Spleen (tissue), 11 donors: ENCODE data around the gene FAM174B. TPM values are rescaled to one million over a fixed set of nuclear protein-coding genes. Genes with fewer than 3 reads are reported as not detected.

Experiments
- DNase-seq: peaks from one replicate; pipeline ENCODE4 v3.0.0-alpha.2; 2020
- H3K27ac ChIP-seq, 8 donors: fragments of 200-600 bp; sonication (generic) in 7 of 8; 1 replicate in 4 of 8; 2 replicates in 4 of 8; pipeline versions ENCODE4 v1.5.0 to v1.8.0; 2016 to 2021; ENCODE audit warnings: inconsistent platforms in 4 of 8, mild to moderate bottlenecking in 4 of 8, moderate library complexity in 1 of 8
- H3K27me3 ChIP-seq, 7 donors: fragments of 200-600 bp; sonication (generic) in 6 of 7; replicated peaks in 1 of 7; 1 replicate in 4 of 7; 2 replicates in 3 of 7; pipeline versions ENCODE4 v1.5.0 to v1.8.0; 2016 to 2021; ENCODE audit warnings: inconsistent platforms in 3 of 7, mild to moderate bottlenecking in 1 of 7
- H3K36me3 ChIP-seq, 6 donors: fragments of 200-600 bp; sonication (generic) in 5 of 6; 1 replicate in 4 of 6; 2 replicates in 2 of 6; pipeline versions ENCODE4 v1.5.0 to v1.8.0; 2016 to 2021; ENCODE audit warnings: inconsistent platforms in 2 of 6
- H3K4me1 ChIP-seq, 6 donors: fragments of 200-600 bp; sonication (generic) in 5 of 6; 1 replicate in 3 of 6; 2 replicates in 3 of 6; pipeline versions ENCODE4 v1.5.0 to v1.8.0; 2016 to 2021; ENCODE audit warnings: inconsistent platforms in 3 of 6
- H3K4me3 ChIP-seq, 8 donors: fragments of 200-600 bp; sonication (generic) in 7 of 8; 1 replicate in 4 of 8; 2 replicates in 4 of 8; pipeline versions ENCODE4 v1.5.0 to v1.8.0; 2016 to 2021; ENCODE audit warnings: inconsistent platforms in 4 of 8, mild to moderate bottlenecking in 4 of 8, moderate library complexity in 2 of 8
- H3K9me3 ChIP-seq, 8 donors: fragments of 200-600 bp; sonication (generic) in 7 of 8; 1 replicate in 4 of 8; 2 replicates in 4 of 8; pipeline versions ENCODE4 v1.5.0 to v1.8.0; 2016 to 2021; ENCODE audit warnings: inconsistent platforms in 4 of 8
- POLR2A ChIP-seq, 3 donors: fragments of 450-650 bp; IDR thresholded peaks; one replicate each; pipeline ENCODE4 v1.5.1; 2017; ENCODE audit warnings: antibody characterized with exemption in 3 of 3, mild to moderate bottlenecking in 1 of 3
- POLR2AphosphoS5 ChIP-seq, 3 donors: sonication (generic); formaldehyde crosslinking; IDR thresholded peaks; one replicate each; pipeline ENCODE4 v1.5.1; 2017; ENCODE audit warnings: antibody characterized with exemption in 3 of 3
- WGBS, 5 donors: extraction: QIAGEN DNeasy Blood & Tissue Kit in 3 of 5; methylation state at CpG; one replicate each; pipeline versions ENCODE4 v1.1.5 to v1.1.7; 2013 to 2018; 5-methylcytosine and 5-hydroxymethylcytosine counted together
- intact Hi-C: fragments of 100-400 bp; cut with DNase I; formaldehyde crosslinking; loops from one replicate; pipeline ENCODE4 v1.15.0; 2023; ENCODE audit warnings: low total_unique reads
- polyA plus RNA-seq, 3 donors: library from polyadenylated mRNA; stranded (reverse); fragments of 200-250 nt; gene quantifications; one replicate each; pipeline ENCODE4 v1.2.1, GENCODE V29; 2013
- total RNA-seq, 7 donors: library from RNA; depleted of rRNA in 3 of 7; stranded (reverse); fragments of >200 nt in 3 of 7; fragmentation: NEBNext Ultra II Directional in 4 of 7; extraction: Animal tissue kit (Norgen Biotek cat#: 25700) in 4 of 7; gene quantifications; one replicate each; pipeline versions ENCODE4 v1.1.0 to v1.2.1, GENCODE V29; 2016 to 2021
- TF ChIP-seq, protein P1 (sequence below), 11 experiments: fragments of 200-600 bp in 7 of 11; fragments of 450-650 bp in 4 of 11; sonication (generic) in 4 of 11; IDR thresholded peaks in 8 of 11; conservative IDR thresholded peaks in 3 of 11; 1 replicate in 7 of 11; 2 replicates in 4 of 11; pipeline versions ENCODE4 v1.4.0 to v1.8.0; 2016 to 2021; ENCODE audit warnings: antibody characterized with exemption in 11 of 11, inconsistent platforms in 4 of 11, mild to moderate bottlenecking in 1 of 11
- donor health status: healthy with polysubstance abuse.
- donor health status: DM: no; HTN: no; CAD: no; lungs with moderate emphysema.
- donor health status: DM: no; HTN: no; CAD: no.
- donor health status: Bipolar disorder and iron deficiency.
- donor health status: healthy.
- donor health status: DM: no; HTN: no; CAD: no.
- donor health status: DM: yes; HTN: yes; CAD: no.

The FAM174B gene
- total and polyA plus RNA-seq, 10 donors, result 2.1 to 17.9 (median 8.8) TPM

DNA sequence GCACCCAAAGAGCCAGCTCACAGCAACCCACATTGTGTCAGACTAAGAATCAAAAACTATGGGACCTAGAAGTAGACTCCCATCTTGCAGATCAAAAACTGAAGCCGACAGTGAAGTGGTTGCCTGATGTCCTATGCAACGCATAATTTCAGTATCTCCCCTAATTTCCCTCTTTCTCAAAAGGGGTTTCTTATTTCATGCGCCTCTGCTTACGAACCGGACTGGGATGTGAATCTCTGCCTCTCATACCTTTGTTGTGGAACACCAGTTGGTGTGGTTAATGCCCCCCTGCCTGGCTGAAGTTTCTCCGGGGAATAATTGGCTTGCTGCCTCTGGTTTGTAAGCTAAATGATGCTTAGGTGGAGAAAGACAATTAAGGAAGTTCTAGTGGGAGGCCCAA is 514 bp upstream of the FAM174B start:
- peaks cover 0 to 68% (median 18%) of the 10 kb centered on the region in 7 donors for H3K27me3 ChIP-seq
- H3K4me1 ChIP-seq, result peaks cover 8 to 30% (median 17%) of the 10 kb centered on the region in 6 donors
- H3K36me3 ChIP-seq, result no peaks in the 10 kb centered on the region
- H3K9me3 ChIP-seq, result peaks cover 0 to 5% (median under 1%) of the 10 kb centered on the region in 8 donors
- DNase-seq, result no peak
- H3K27ac ChIP-seq, result no peak overlapping the region
- intact Hi-C loops, result no loop called here
- TF ChIP-seq POLR2A (IDR thresholded peaks at IDR 0.05) (no peak), POLR2AphosphoS5 (IDR thresholded peaks at IDR 0.05) (no peak)
- TF ChIP-seq, protein P1, sequence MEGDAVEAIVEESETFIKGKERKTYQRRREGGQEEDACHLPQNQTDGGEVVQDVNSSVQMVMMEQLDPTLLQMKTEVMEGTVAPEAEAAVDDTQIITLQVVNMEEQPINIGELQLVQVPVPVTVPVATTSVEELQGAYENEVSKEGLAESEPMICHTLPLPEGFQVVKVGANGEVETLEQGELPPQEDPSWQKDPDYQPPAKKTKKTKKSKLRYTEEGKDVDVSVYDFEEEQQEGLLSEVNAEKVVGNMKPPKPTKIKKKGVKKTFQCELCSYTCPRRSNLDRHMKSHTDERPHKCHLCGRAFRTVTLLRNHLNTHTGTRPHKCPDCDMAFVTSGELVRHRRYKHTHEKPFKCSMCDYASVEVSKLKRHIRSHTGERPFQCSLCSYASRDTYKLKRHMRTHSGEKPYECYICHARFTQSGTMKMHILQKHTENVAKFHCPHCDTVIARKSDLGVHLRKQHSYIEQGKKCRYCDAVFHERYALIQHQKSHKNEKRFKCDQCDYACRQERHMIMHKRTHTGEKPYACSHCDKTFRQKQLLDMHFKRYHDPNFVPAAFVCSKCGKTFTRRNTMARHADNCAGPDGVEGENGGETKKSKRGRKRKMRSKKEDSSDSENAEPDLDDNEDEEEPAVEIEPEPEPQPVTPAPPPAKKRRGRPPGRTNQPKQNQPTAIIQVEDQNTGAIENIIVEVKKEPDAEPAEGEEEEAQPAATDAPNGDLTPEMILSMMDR (IDR thresholded peaks at IDR 0.05 in 8 of 11, conservative IDR thresholded peaks at IDR 0.05 in 3 of 11), result no peak
- WGBS, 5 donors, result 82 to 90% (median 84%) methylated on average over 6 of the region's 6 CpGs
- H3K4me3 ChIP-seq, result peak overlapping the region in 5 of 8 donors; percentile 24 to 71 (median 46)

DNA sequence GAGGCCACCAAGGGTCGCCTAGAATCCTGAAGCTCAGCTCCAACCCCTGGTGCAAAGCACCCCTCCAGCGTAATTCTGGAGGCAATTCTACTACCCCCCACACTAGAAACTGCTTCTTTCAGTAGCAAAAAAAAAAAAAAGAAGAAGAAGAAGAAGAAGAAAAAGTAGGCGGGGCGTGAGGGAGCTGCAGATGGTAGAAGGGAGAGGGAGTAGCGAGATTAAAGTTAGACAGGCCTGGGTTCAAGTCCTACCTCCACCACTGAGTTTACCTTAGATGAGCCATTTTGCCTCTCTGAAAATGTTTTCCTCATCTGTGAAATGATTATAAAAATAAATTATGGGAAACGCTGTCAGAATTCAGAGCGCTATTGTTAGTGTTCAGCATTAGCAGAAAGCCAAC is 913 bp downstream of the FAM174B start:
- DNase-seq, result no peak
- intact Hi-C loops, result no loop called here
- WGBS, 5 donors, result 36 to 68% (median 44%) methylated on average over 7 of the region's 7 CpGs
- TF ChIP-seq POLR2A (IDR thresholded peaks at IDR 0.05) (no peak), POLR2AphosphoS5 (IDR thresholded peaks at IDR 0.05) (no peak)
- TF ChIP-seq, protein P1 (IDR thresholded peaks at IDR 0.05 in 8 of 11, conservative IDR thresholded peaks at IDR 0.05 in 3 of 11), result no peak
- no peaks in the 10 kb centered on the region for H3K36me3 ChIP-seq
- H3K9me3 ChIP-seq, result peaks cover 0 to 10% (median 1%) of the 10 kb centered on the region in 8 donors
- H3K4me1 ChIP-seq, result peaks cover 8 to 30% (median 17%) of the 10 kb centered on the region in 6 donors
- H3K4me3 ChIP-seq, result peak overlapping the region; percentile 24 to 71 (median 44)
- H3K27me3 ChIP-seq, result peaks cover 0 to 77% (median 18%) of the 10 kb centered on the region in 7 donors
- H3K27ac ChIP-seq, result no peak overlapping the region

DNA sequence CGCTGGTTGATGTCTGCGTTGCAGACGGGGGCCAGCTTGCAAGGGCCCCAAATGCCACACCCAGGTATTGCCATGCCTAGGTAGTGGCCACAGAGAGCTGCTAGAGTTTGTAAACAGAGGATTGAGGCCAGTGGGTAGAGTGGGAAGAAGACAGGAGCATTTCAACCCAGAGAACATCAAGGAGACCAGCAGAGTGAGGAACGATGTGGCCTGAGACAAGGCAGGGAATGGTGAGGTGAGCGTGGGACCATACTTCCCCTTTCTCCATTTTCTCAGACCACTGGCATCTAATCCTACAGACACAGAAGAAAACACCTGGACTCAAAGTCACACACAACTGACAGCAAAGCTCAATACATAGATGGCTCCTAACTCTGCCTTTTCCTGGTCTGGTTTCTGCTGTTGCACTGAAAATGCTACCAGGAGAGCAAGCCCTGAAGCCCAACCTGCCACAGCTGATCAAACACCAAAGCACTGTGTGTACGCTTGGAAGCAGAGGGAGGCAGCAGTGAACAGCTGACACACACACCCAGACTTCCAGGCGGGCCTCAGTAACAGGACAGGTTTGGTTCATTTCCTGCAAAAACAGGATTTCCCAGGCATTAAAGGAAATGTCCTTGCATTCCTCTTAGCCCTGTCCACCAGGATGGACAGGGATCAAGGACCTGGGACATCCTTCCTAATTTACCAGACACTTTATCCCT is 1.6 kb downstream of the FAM174B start:
- 67 to 75% (median 72%) methylated on average over 6 to 7 of the region's 7 CpGs for WGBS, 5 donors
- TF ChIP-seq POLR2A (IDR thresholded peaks at IDR 0.05), result no peak
- no peak for TF ChIP-seq POLR2AphosphoS5 (IDR thresholded peaks at IDR 0.05)
- TF ChIP-seq, protein P1 (IDR thresholded peaks at IDR 0.05 in 8 of 11, conservative IDR thresholded peaks at IDR 0.05 in 3 of 11), result no peak
- H3K27ac ChIP-seq, result no peak overlapping the region

DNA sequence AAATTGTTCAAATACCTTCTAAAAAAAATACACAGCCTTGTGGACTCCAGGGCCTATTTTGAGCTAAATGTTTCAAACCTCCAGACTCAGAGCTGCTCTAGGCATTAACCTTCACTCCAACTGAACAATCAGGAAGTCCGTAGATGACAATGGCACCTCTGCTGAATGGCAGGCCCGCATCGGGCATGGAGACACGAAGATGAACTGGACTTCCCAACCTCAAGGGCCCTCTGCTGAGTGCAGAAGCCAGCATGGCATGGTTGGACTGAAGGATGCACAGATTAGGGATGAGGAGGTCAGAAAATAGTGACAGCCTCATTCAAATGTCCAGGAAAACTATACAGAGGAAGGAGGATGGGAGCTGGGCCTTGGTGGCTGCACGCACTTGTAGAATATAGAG is 2.2 kb downstream of the FAM174B start:
- peaks cover 0 to 10% (median 1%) of the 10 kb centered on the region in 8 donors for H3K9me3 ChIP-seq
- H3K36me3 ChIP-seq, result no peaks in the 10 kb centered on the region
- no peak overlapping the region for H3K4me3 ChIP-seq
- WGBS, 5 donors, result 86 to 94% (median 92%) methylated on average over 5 of the region's 5 CpGs
- no peak for DNase-seq
- intact Hi-C loops, result no loop called here
- H3K27me3 ChIP-seq, result peaks cover 0 to 77% (median 18%) of the 10 kb centered on the region in 7 donors
- no peak overlapping the region for H3K27ac ChIP-seq
- peaks cover 8 to 30% (median 17%) of the 10 kb centered on the region in 6 donors for H3K4me1 ChIP-seq
- no peak for TF ChIP-seq POLR2A (IDR thresholded peaks at IDR 0.05)
- TF ChIP-seq, protein P1 (IDR thresholded peaks at IDR 0.05 in 8 of 11, conservative IDR thresholded peaks at IDR 0.05 in 3 of 11), result no peak
- TF ChIP-seq POLR2AphosphoS5 (IDR thresholded peaks at IDR 0.05), result no peak

More for the DNA sequence above, 1.6 kb downstream of the FAM174B start:
- H3K27me3 ChIP-seq, result peaks cover 0 to 77% (median 18%) of the 10 kb centered on the region in 7 donors
- peak overlapping the region in 4 of 8 donors; percentile 44 to 71 (median 50) for H3K4me3 ChIP-seq
- peaks cover 8 to 30% (median 17%) of the 10 kb centered on the region in 6 donors for H3K4me1 ChIP-seq
- peaks cover 0 to 10% (median 1%) of the 10 kb centered on the region in 8 donors for H3K9me3 ChIP-seq
- DNase-seq, result no peak
- intact Hi-C loops, result no loop called here
- H3K36me3 ChIP-seq, result no peaks in the 10 kb centered on the region
